ENCODE results near the gene TMEM139. TPM values are rescaled to one million over a fixed set of nuclear protein-coding genes. Genes with fewer than 3 reads are reported as not detected.

Gene TMEM139
- polyA plus RNA-seq, 1 of the 3 experiments (the other 2 are of a cell fraction) = 0.05 TPM

- TF ChIP-seq YY1 (IDR thresholded peaks at IDR 0.05; ENCODE audit: low read depth) (no peak), FOXM1 (IDR thresholded peaks at IDR 0.05; ENCODE audit: low read depth) (no peak), TAF1 (IDR thresholded peaks at IDR 0.05; ENCODE audit: borderline replicate concordance, low read depth, low read length) (no peak), USF2 (IDR thresholded peaks at IDR 0.05; ENCODE audit: borderline replicate concordance, low read depth, low read length) (no peak)
Measured at GRCh38 chr7:143320620-143321019, 35.9 kb downstream of the TMEM139 start (continued).

GRCh38 chr7:143321242-143321641, 36.5 kb downstream of the TMEM139 start:
- 89% methylated on average over 8 of the region's 10 CpGs for WGBS (ENCODE audit: low lambda C conversion rate)
- peaks cover 0 to 2% of the 10 kb centered on the region in 2 experiments; a peak in 1 of 4 replicates for H3K4me1 ChIP-seq (ENCODE audit: control insufficient read depth in 1 of 2, insufficient read depth in 2 of 2, low read depth in 1 of 2, low read length in 1 of 2)

More at GRCh38 chr7:143321242-143321641, 36.5 kb downstream of the TMEM139 start:
- no peaks in the 10 kb centered on the region for H3K36me3 ChIP-seq (replicated peaks in 1 of 2; ENCODE audit: control insufficient read depth in 1 of 2, insufficient read depth in 2 of 2, low read length in 1 of 2)
- no peaks in the 10 kb centered on the region for H3K79me2 ChIP-seq (ENCODE audit: insufficient read depth)
- no peak overlapping the region for H3K4me2 ChIP-seq
- no peak overlapping the region for H3K27ac ChIP-seq (ENCODE audit: low read depth in 2 of 2, low read length in 1 of 2)
- H3F3A ChIP-seq (replicated peaks; ENCODE audit: insufficient read depth) = no peaks in the 10 kb centered on the region
- CTCF ChIA-PET = no interaction called here
- H3K27me3 ChIP-seq (ENCODE audit: insufficient read depth) = no peaks in the 10 kb centered on the region
- H2AFZ ChIP-seq (ENCODE audit: low read depth) = no peak overlapping the region
- no peak for DNase-seq
- H3K4me3 ChIP-seq (ENCODE audit: low read depth in 2 of 2, low read length in 1 of 2) = no peak overlapping the region
- POLR2A ChIA-PET = no interaction called here
- H3K9ac ChIP-seq = no peak overlapping the region
- TF ChIP-seq FOXM1 (IDR thresholded peaks at IDR 0.05; ENCODE audit: low read depth) (no peak), GABPA (IDR thresholded peaks at IDR 0.05; ENCODE audit: low read depth) (no peak), TAF1 (IDR thresholded peaks at IDR 0.05; ENCODE audit: borderline replicate concordance, low read depth, low read length) (no peak), TEAD4 (IDR thresholded peaks at IDR 0.05; ENCODE audit: borderline replicate concordance, insufficient read depth) (no peak), FOSL2 (IDR thresholded peaks at IDR 0.05; ENCODE audit: borderline replicate concordance, low read depth) (no peak), MEF2A (IDR thresholded peaks at IDR 0.05; ENCODE audit: borderline replicate concordance, low read depth) (no peak), MXI1 (IDR thresholded peaks at IDR 0.05; ENCODE audit: low read depth, low read length) (no peak), ZBTB33 (IDR thresholded peaks at IDR 0.05; ENCODE audit: borderline replicate concordance, low read depth) (no peak), NFIC (IDR thresholded peaks at IDR 0.05; ENCODE audit: borderline replicate concordance) (no peak), EP300 (IDR thresholded peaks at IDR 0.05; ENCODE audit: borderline replicate concordance in 1 of 2, low read depth in 1 of 2, low read length in 1 of 2) (no peak), FOXJ3 (CRISPR knock-in tag; IDR thresholded peaks at IDR 0.05) (no peak), USF1 (IDR thresholded peaks at IDR 0.05; ENCODE audit: borderline replicate concordance, low read depth) (no peak), MAX (IDR thresholded peaks at IDR 0.05; ENCODE audit: low read depth) (no peak), RFX5 (IDR thresholded peaks at IDR 0.05; ENCODE audit: low read length) (no peak), GATA2 (CRISPR knock-in tag; IDR thresholded peaks at IDR 0.05) (no peak), CHD2 (IDR thresholded peaks at IDR 0.05; ENCODE audit: low read length, partially characterized antibody) (no peak), YY1 (IDR thresholded peaks at IDR 0.05; ENCODE audit: low read depth) (no peak), RCOR1 (IDR thresholded peaks at IDR 0.05; ENCODE audit: low read length) (no peak)
- no peaks in the 10 kb centered on the region for H3K9me2 ChIP-seq
- H3K9me3 ChIP-seq = no peaks in the 10 kb centered on the region
- H4K20me1 ChIP-seq (ENCODE audit: insufficient read depth) = no peaks in the 10 kb centered on the region
